Amniotic epithelial cell (primary cell): Measurements from ENCODE around the gene SLX4.

Experiments used
- DNase-seq: peaks from one replicate; pipeline ENCODE4 v3.0.0-alpha.2; 2010; ENCODE audit warnings: low read depth

SLX4 gene

GRCh38 chr16:3580251-3580651 lies 31.2 kb downstream of the SLX4 start:
- peak; percentile 30 for DNase-seq

DNA sequence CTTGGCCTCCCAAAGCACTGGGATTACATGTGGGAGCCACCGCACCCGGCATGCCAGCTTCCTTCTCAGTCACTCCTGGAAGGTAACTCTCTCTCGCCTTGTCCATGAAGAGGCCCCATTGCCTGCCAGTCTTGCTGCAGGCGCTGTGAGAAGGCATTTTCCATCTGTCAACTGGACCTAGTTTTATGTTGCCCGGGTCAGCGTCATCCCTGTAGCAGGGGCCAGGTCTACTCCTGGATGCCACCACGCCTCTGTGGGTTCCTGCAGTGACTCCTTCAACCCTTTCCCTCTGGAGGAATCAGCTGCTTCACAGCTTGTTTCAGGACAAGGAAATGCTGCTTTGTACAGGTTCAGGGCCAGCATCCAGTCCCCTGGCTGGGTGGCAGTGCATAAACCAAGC lies 31.6 kb downstream of the SLX4 start:
- no peak for DNase-seq

- no peak for DNase-seq
These were observed 32.5 kb downstream of the SLX4 start for GRCh38 chr16:3578610-3579551.

DNA sequence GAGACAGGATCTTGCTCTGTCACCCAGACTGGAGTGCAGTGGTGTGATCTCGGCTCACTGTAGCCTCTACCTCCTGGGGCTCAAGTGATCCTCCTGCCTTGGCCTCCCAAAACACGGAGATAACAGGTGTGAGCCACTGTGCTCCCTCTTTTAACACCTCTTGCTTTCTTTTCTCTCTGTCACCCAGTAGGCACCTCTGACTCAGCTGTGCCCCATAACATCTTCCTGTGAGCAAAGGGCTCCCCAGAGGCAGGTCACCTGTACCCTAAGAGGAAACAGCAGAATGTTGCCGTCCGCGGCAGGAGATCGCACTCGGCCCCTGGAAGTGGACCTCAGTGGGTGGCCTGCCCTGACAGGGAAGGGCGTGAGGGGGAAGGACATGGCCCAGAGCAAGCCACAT lies 33.3 kb downstream of the SLX4 start:
- DNase-seq, result no peak

GRCh38 chr16:3577302-3577752 lies 34.1 kb downstream of the SLX4 start, which contains the start of gene NLRC3:
TSS of gene NLRC3 (minus strand) at chr16:3577403. CDS start at chr16:3565036, 12,367 bp downstream.
- DNase-seq, result no peak

GRCh38 chr16:3576211-3576610 lies 35.2 kb downstream of the SLX4 start:
- DNase-seq, result no peak

DNA sequence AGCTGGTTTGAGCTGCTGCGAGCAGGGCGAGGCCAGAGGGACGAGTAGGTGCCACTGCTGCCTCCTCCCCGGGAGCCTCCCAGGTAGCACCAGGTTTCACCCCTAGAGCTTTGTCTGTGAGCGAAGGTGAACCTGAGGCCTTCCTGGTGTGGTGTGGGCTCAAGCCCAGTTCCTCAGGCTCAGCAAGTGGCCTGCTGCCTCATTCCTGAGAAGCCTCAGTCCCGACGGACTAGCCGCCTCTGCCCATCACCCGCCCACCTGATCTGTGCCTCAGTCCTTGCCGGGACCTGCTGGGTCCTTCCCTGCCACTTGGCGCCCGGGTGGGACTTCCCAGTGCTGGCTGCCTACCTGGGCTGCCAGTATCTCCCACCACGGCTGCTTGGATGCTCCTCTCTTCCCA lies 35.9 kb downstream of the SLX4 start:
- no peak for DNase-seq

DNA sequence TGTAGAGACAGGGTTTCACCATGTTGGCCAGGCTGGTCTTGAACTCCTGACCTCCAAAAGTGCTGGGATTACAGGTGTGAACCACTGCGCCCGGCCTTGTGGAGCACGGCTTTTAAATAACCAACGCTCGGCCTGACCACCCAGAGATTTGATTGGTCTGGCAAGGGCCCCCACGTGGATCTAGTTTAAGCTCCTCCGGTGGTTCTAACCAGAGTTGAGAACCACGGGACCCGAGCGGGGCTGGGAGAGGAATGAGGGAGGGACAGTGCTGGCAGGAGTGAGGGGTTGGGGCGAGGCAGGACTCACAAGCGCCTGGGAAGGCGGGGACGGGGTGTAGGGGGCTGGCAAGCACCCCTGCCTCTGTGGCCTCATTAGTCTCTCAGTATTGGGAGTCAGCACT lies 37.2 kb downstream of the SLX4 start:
- DNase-seq, result no peak

DNA sequence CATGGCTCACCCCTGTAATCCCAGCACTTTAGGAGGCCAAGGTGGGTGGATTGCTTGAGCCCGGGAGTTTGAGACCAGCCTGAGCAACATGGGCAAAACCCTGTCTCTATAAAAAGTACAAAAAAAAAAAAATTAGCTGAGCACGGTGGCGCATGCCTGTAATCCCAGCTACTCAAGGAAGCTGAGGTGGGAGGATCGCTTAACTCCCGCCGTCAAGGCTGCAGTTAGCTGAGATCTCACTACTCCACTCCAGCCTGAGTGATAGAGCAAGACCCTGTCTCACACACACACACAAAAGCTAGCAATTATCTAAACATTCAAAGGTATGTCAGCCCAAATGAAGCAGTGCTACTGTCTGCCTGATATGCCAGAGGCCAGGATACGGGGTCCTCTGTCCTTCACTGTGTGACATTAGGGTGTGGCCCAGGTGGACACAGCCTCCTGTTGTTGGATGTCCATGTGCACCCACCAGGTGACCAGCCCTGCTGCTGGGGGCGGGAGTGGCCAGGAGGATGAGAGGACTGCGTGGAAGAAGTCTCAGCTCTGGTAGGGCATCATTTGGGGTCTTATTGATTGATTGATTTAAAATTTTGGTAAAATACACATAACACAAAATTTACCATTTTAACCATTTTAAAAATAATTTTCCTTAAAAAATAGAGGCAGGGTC lies 38.1 kb downstream of the SLX4 start:
- peak; percentile 14 for DNase-seq

DNA sequence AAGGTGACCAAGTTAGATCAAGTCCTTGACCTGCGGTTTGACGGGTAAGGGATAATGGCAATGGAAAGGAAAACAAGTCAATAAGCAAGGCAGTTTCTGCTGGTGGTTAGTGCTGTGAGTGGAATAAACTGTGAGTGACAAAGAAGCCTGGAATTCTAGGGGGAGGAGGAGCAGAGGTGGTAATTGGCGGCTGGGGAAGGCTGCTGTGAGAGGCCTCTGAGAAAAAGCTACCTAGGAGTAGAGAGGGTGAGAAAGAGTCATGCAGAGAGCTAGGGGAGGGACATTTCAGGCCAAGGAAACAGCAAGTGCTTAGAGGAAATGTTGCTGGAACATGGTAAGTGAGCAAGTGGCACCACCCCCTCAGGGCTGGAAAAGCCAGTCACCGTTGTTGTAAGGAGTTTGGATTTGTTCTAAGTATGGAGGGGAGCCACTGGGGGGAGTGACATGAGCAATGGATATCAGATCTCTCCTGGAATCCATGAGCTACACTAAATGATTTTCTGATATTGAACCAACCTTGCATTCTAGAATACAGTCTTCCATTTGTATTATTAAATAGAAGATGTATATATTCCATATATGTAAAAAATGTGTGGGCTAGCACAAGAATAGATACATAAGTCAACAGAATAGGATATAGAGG lies 40.9 kb downstream of the SLX4 start:
- no peak for DNase-seq

GRCh38 chr16:3569851-3570250 lies 41.6 kb downstream of the SLX4 start:
- no peak for DNase-seq

- DNase-seq, result no peak
These were observed 44.4 kb downstream of the SLX4 start for GRCh38 chr16:3566990-3567389.

DNA sequence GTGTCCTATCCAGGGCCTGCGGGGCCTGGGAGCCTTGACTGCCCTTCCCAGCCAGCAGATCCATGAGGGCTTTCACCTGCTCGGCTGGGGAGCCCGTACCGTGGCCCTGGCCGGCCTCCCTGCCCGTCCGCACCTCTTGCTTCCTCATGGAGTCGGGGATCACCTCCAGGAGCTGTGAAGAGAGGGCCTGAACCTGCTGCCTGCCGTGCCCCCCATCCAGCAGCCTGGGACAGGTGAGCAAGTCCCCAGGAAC lies 46.6 kb downstream of the SLX4 start:
- DNase-seq, result no peak

- no peak for DNase-seq
These were observed 47.1 kb downstream of the SLX4 start for GRCh38 chr16:3564130-3564888.

DNA sequence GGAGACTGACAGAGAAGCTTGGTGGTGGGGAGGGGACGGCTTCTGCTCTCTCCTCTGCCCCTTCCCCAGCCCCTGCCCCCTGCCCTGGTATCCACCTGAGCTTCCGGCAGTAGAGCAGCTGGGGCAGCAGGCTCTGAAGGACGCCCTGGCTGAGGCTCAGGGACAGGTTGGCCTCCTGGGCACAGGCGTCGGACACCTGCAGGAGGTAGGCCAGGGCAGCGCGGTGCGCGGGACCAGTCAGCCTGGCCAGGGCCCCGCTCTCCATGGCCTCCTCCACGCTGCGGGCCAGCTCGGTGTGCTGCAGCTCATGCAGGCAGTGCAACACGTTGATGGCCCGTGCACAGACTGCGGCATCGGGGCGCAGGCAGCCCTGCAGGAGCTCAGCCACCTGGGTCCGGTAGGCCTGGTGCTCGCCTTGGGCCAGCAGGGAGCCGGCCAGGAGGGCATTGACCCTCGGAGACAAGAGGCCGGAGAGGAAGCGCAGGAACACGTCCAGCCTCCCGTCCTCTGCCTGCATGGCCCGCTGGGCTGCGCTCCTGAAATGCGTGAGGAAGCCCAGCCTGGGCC lies 48.4 kb downstream of the SLX4 start:
- DNase-seq, result no peak

- no peak for DNase-seq
These were observed 49.8 kb downstream of the SLX4 start for GRCh38 chr16:3561626-3562025.

- DNase-seq, result no peak
These were observed 57.0 kb downstream of the SLX4 start for GRCh38 chr16:3554351-3554928.

GRCh38 chr16:3553138-3553923 lies 58.1 kb downstream of the SLX4 start:
- no peak for DNase-seq

DNA sequence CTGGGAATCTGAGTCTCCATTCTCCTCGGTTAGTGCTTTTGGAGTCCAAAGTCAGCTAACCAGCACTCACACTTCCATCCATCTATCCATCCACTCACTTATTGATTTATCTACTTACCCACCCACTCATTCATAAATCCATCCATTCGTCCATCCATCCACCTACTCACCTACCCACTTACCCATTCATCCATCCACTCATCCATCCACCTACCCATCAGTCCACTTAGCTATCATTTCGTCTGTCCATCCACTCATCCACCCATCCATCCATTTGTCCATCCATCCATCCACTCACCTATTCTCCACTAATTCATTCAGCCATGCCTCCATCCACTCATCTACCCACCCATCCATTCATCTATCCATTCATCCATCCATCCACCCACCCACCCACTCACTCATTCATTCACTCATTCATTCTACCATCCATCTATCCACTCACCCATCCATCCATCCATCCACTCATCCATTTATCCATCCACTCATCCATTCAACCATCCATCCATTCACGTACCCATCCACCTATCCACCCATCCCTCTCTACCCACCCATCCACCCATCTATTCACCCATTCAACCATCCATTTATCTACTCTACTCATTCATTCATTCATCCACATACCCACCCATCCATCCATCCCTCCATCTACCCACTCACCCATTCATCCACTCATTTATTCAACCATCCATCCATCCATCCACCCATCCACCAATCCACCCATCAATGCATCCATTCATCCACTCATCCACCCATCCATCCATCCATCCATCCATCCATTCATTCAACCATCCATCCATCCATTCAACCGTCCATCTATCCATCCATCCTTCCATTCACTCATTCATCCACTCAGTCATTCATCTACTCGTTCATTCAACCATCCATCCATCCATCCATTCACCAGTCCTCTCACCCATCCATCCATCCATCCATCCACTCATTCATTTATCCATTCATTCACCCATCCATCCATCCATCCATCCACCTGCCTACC lies 60.3 kb downstream of the SLX4 start:
- no peak for DNase-seq
